Stimulated activated CD8-positive, alpha-beta memory T cell treated with anti-CD3 and anti-CD28 coated beads, Interleukin-4, amount 100 ng/mL, for 24 hours (primary cell): Measurements from ENCODE around the gene COL6A2.
"Not testable (repeated sequence)": the region's sequence is repeated elsewhere in the genome, so short reads cannot be mapped to it uniquely, and the experiment has no call there.

Experiments used
- DNase-seq: peaks from one replicate; pipeline ENCODE4 v3.0.0-alpha.2; 2020; ENCODE audit warnings: low read depth

Gene COL6A2

DNA sequence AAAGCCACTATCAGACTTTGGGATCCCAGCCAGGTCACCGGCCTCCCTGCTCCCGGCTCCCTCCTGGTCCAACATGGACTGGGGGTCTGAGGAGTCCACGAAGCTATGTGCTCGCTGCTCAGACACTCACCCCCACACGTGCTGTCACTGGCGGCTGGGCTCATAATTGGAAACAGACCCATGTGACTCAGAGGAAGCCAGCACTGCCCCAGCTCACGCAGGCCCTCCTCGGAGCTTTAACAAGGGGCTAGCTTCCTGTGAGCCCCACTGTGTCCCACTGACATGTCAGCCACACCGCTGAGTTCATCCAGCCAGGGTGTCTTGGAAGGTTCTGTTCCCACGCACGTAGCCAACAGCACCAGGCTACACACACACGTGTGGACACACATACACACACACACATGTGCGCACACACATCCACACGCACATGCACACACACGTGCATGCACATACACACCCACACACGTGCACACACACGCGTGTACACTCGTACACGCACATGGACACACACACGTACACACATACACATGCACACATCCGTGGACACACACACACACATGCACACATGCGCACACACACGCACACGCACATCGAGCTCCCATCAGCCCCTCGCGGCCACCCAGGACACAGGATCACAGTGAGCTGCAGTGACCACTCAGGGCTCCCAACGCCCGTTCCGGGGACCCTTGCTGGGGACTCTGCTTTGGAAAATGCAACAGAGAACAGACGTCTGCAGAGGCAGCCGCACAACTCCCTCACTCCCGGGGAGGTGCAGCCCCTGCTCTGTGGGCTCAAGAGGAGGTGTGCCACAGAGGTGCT is 18.4 kb upstream of the COL6A2 start:
- no peak for DNase-seq

DNA sequence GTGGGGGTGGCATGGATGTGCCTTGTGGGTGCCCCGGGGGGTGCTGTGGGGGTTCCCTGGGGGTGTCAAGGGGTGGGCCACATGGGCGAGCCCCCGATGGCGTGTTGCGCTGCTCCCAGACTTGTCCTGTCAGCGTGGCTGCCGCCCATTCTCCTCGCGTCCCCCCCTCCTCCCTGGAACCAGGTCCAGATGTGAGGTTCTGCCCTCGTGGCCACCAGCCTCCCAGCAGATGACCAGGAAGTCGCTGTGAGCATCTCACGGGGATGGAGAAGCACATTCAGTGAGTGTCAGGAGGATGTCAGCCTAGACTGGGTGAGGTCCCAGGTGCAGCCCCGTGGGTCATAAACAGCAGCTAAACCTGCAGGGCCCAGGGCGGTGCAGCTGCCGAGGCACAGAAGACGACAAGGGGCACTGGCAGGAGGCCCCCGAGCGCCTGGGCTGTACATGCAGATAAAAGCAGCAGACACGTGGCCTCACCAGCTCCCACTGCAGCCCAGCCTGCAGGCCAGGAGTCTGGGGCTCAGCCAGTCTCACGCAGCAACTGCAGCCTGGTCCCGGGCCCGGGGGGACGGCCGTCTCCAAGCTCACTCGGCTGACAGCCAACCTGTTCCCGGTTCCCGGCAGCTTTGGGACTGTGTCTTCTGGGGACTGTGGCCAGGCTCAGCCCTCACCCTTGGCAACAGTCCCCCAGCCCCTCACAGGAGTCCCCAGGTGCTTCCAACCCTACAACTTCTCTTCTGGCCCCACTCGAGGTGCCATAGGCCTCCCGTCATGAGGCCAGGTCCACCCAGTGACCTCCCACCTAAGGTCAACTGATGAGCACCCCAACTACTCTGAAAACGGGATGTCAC is 17.5 kb upstream of the COL6A2 start:
- no peak for DNase-seq

DNA sequence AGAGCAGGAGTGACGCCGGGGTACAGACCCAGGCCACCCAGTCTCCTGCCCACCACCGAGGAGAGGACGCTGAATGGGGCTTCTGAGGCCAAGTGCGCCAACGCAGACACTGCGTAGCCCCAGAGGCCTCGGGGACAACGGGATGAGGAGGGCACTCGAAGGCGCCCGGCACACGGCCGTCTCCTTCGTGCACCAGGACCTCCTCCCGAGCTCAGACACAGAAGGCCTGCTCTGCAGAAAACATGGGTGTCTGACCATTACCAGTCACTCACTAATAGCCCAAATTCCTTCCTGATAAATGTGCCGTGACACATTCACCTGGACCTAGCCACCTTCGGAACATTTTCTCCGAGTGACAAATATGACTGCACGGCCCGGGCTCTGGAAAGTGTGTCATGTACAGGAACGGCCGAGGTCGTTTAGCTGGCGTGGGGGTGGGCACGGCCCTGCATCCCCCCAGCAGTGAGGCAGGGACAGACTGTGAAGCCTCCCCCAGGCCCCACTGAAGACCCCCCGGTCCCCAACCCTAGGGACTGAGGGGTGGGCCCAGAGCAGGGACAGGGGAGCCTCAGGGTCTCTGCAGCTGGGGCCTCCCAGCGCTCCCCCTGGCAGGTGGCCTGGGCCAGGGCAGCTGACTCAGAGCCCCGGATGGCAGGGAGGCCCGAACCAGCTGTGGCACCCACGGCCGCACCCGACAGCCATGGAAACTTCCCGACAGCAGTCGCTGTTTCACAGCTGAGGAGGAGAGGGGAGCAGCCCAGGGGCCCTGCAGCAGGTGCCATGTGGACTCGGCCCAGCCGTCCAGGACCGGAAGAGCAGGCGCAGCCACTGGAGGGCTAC is 16.7 kb upstream of the COL6A2 start:
- DNase-seq, result no peak

GRCh38 chr21:46081862-46082712 is 15.8 kb upstream of the COL6A2 start:
- DNase-seq, result no peak

DNA sequence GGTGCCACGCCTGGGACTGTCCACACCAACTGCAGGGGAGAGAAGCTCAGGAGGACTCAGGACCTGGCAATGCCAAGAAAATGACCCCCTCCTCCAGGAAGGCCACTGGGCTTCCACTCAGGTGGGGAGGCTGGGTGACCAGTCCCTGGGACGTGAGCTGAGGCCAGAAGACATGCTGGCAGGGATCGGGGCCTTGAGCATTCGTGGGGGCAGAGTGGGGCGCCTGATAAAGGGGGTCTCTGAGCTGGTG is 15.3 kb upstream of the COL6A2 start:
- DNase-seq, result no peak

DNA sequence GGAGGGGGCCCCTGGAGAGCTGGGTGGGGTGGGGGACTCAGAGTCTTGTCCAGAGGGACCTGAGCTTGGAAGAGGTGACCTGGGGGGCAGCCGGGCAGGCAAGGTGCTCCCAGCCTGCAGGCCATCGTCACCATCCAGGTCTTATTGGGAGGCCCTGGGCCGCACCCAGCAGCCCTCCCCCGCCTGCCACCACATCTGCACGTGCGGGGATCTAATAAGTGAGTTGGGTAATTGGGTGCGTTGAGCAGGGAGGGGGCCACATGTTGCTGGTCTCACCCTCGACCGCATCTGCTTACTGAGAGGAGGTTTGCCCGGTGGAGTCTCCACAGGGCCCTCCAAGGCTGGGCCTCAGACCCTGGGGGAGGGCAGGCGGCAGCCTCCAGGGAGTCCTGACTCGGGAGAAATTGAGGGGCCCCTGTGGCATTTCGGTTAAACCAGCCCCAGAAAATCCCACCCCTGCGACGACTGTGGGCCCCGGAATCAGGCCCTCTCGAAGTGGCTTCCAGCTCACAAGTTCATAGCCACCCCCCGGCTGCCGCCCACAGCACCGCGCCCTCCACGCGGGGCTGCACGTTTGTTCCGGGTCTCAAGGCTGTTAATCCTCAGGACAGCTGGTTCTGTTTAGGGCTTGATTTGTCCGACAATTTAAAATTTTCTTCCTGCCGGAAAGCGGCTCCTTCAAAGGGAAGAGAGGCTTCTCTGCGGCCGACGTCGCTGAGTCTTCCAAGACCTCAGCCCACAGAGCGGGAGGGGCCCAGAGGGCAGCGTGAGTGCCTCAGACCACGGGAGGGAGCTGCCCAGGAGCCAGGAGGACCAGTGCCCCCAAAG is 14.7 kb upstream of the COL6A2 start:
- DNase-seq, result no peak

- DNase-seq, result no peak
Observed at GRCh38 chr21:46083791-46084561, 13.9 kb upstream of the COL6A2 start.

GRCh38 chr21:46084709-46085108 is 13.2 kb upstream of the COL6A2 start:
- DNase-seq, result no peak

DNA sequence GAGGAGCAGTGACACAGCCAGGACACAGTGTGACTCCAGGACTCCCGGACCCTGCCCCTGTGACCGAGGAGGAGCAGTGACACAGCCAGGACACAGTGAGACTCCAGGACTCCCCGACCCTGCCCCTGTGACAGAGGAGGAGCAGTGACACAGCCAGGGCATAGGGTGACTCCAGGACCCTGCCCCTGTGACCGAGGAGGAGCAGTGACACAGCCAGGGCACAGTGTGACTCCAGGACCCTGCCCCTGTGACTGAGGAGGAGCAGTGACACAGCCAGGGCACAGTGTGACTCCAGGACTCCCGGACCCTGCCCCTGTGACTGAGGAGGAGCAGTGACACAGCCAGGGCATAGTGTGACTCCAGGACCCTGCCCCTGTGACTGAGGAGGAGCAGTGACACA is 12.7 kb upstream of the COL6A2 start:
- not testable (repeated sequence) for DNase-seq

DNA sequence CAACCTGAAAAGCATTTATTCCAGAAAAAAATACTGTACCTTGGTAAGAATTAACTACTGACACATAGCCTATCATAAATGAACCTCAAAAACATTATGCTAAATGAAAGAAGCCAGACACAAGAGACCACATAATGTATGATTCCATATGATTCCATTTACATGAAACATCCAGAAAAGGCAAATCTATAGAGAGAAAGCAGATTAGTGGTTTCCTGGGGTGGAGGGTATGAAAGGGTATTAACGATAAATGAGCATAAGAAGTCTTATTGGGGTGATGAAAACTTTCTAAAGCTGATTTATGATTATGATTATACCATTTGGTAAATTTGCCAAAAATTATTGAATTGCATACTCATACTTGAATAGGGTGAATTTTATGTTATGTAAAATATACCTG is 10.3 kb upstream of the COL6A2 start:
- no peak for DNase-seq

GRCh38 chr21:46088189-46088588 is 9.7 kb upstream of the COL6A2 start:
- DNase-seq, result no peak

- DNase-seq, result no peak
Observed at GRCh38 chr21:46089285-46089684, 8.6 kb upstream of the COL6A2 start.

GRCh38 chr21:46091118-46091517 is 6.8 kb upstream of the COL6A2 start:
- DNase-seq, result no peak

DNA sequence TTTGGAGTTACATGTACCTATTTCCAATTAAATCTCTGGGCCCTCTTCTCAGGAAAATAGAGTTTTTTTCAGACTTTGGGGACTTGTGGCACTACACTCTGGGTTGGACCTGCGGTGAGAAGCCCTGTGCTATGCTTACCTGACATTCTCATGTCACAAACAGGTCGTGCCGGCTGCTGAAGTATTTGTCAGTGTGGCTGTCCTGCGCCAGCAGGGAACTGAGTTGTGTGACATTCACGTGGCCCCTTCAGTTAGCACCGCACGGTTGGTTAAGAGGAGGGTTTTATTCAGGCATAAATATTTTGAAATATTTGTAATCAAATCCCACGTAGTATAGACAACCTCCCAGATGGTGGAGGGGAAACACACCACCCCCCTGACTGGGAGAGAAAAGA is 6.3 kb upstream of the COL6A2 start:
- DNase-seq, result no peak

GRCh38 chr21:46092026-46092764 is 5.7 kb upstream of the COL6A2 start:
- DNase-seq, result no peak

DNA sequence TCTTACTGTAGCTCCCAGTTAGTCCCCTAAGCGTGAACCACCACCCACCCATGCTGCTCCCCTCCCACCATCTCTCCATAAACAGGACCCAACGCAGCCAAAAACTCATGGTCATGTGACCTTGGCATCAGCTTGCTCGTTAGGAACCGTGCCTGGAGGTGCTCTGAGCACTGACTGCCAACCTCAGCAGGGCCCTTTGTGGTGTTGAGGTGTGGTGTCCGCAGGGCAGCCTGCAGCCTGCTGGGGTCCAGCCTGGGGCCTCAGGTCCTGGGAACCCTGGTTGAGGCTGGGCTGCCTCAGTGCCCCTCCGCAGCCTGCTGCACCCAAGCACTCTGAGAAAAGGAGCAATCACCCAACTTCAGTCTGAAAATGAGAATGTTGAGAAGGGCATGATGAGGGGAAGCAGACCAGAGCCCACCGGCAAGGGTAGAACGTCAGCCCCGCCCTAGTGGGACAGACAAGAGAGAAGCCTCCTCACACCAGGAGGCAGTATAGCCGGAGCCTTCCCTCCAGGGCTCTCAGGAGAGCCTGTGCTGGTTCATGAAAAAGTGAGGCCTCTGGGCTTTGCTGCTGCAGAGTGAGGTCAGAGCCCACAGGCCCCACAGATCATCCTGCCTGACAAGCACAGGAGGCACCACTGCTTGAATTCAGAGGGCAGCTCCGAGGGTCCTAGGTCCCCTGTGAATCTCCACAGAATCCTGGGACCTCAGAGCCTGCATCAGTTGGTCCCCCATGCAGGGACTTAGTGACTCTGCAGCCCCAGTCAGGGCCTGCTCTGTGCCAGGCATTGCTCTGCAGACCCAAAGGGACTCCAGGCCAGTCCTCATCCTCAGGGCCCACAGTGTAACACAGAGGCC is 4.9 kb upstream of the COL6A2 start:
- DNase-seq, result no peak

DNA sequence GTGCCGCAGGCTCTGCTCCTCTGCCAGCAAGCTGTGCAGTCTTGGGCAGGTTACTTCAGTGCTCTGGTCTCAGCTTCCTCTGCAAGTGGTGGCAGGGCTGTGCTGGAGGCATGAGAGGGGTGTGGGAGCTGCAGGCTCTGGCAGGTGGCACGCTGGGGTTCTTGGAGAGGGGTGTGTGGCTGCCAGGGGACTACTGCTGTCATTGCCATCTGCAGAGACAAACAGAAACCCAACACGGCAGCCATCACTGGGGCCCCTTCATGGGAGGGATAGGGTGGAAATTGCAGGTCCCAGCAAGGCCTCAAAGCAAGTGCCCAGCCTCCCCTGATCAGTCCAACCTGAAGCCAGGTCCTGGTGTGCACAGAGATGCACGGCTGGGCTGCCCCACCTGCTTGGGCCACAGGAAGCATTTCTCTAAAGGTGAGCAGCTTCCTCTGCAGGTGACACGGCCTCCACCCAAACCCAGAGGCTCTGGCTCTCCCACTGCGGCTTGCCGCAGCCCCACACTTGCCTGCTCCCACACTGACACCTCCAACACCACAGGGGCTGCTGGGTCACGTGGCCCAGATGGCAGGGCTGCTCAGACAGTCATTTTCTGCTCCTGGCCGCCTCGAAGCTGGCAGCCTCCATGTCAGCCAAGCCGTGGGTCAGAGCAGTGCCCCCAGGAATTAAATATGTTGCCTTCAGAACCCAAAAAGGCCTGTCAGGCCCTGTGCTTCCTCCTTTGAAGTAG is 4.1 kb upstream of the COL6A2 start:
- DNase-seq, result no peak
